Hepatocyte (in vitro differentiated cells): ENCODE results near the gene CCDC51. TPM values are rescaled to one million over a fixed set of nuclear protein-coding genes. Genes with fewer than 3 reads are reported as not detected.

ENCODE experiments used
- DNase-seq: peaks from one replicate; pipeline ENCODE4 v3.0.0-alpha.2; 2016; ENCODE audit warnings: low spot score
- H2AFZ ChIP-seq: fragments of 200-600 bp; sonication (generic); 2 replicates; pipeline ENCODE4 v1.6.0; 2016; ENCODE audit warnings: antibody characterized with exemption, mild to moderate bottlenecking
- H3K27ac ChIP-seq: fragments of 200-600 bp; sonication (generic); 2 replicates; pipeline ENCODE4 v1.5.1; 2016; ENCODE audit warnings: mild to moderate bottlenecking
- H3K27me3 ChIP-seq: fragments of 200-600 bp; sonication (generic); 2 replicates; pipeline ENCODE4 v1.6.1; 2016
- H3K36me3 ChIP-seq: fragments of 200-600 bp; sonication (generic); replicated peaks from 2 replicates; pipeline ENCODE4 v1.5.1; 2016; ENCODE audit warnings: low read depth; ENCODE audit not compliant: insufficient read depth
- H3K4me1 ChIP-seq: fragments of 200-600 bp; sonication (generic); 2 replicates; pipeline ENCODE4 v1.5.1; 2016; ENCODE audit warnings: mild to moderate bottlenecking, moderate library complexity; ENCODE audit not compliant: insufficient read depth
- H3K4me2 ChIP-seq: fragments of 200-600 bp; sonication (generic); 2 replicates; pipeline ENCODE4 v1.6.0; 2016
- H3K4me3 ChIP-seq: fragments of 200-600 bp; sonication (generic); 2 replicates; pipeline ENCODE4 v1.5.1; 2016; ENCODE audit warnings: mild to moderate bottlenecking
- H3K79me2 ChIP-seq: fragments of 200-600 bp; sonication (generic); 2 replicates; pipeline ENCODE4 v1.6.0; 2017; ENCODE audit warnings: mild to moderate bottlenecking
- H3K9me2 ChIP-seq: fragments of 200-600 bp; sonication (generic); replicated peaks from 2 replicates; pipeline ENCODE4 v1.6.0; 2017; ENCODE audit warnings: mild to moderate bottlenecking; ENCODE audit not compliant: insufficient read depth
- H3K9me3 ChIP-seq: fragments of 200-600 bp; sonication (generic); 2 replicates; pipeline ENCODE4 v1.5.1; 2016; ENCODE audit warnings: low read depth, mild to moderate bottlenecking
- H4K20me1 ChIP-seq: fragments of 200-600 bp; sonication (generic); 2 replicates; pipeline ENCODE4 v1.6.0; 2016; ENCODE audit warnings: mild to moderate bottlenecking; ENCODE audit not compliant: insufficient read depth, poor library complexity, severe bottlenecking
- CTCF ChIP-seq: fragments of 200-600 bp; sonication (generic); IDR thresholded peaks from 2 replicates; pipeline ENCODE4 v1.5.1; 2016; ENCODE audit warnings: antibody characterized with exemption, mild to moderate bottlenecking; ENCODE audit not compliant: poor library complexity
- EZH2 ChIP-seq: fragments of 200-600 bp; sonication (generic); IDR thresholded peaks from 2 replicates; pipeline ENCODE4 v1.6.1; 2016; ENCODE audit warnings: antibody characterized with exemption, mild to moderate bottlenecking, borderline replicate concordance
- EZH2phosphoT487 ChIP-seq: fragments of 200-600 bp; sonication (generic); IDR thresholded peaks from one replicate; pipeline ENCODE4 v1.6.1; 2018; ENCODE audit warnings: antibody characterized with exemption, mild to moderate bottlenecking, low read depth, moderate library complexity; ENCODE audit not compliant: unreplicated experiment, severe bottlenecking
- WGBS: methylation state at CpG from one replicate; pipeline ENCODE4 v1.1.6; 2016; ENCODE audit warnings: low lambda C conversion rate; ENCODE audit errors: missing lambda C conversion rate; 5-methylcytosine and 5-hydroxymethylcytosine counted together
- polyA plus RNA-seq: library from polyadenylated mRNA; unstranded; fragments of >200 nt; fragmentation: Nextera tagmentation; extraction: Ambion mirVana; gene quantifications from 2 replicates; pipeline ENCODE4 v1.2.1, GENCODE V29; 2016
- total RNA-seq: library from RNA; depleted of rRNA; stranded (reverse); fragments of >200 nt; gene quantifications from 2 replicates; pipeline ENCODE4 v1.2.3, GENCODE V29; 2014

Gene CCDC51
- total and polyA plus RNA-seq, 2 experiments from 2014 or later: 30.4 to 30.8 TPM

- Histone ChIP-seq H3K9me3 (no peaks in the 10 kb centered on the region), H4K20me1 (peaks cover 9% of the 10 kb centered on the region), H3K4me3 (no peak overlapping the region), H3K79me2 (peaks cover 22% of the 10 kb centered on the region), H2AFZ (no peak overlapping the region), H3K36me3 (no peaks in the 10 kb centered on the region), H3K4me2 (no peak overlapping the region), H3K27ac (no peak overlapping the region), H3K27me3 (no peaks in the 10 kb centered on the region), H3K9me2 (no peaks in the 10 kb centered on the region), H3K4me1 (no peaks in the 10 kb centered on the region)
- DNase-seq: no peak
- 95% methylated on average over 8 of the region's 9 CpGs for WGBS
- TF ChIP-seq EZH2phosphoT487 (no peak), EZH2 (no peak)
Measured at GRCh38 chr3:48418651-48419050, 21.3 kb downstream of the CCDC51 start.

GRCh38 chr3:48418140-48418539 is 21.8 kb downstream of the CCDC51 start:
- no peak for DNase-seq
- Histone ChIP-seq H3K27ac (no peak overlapping the region), H3K4me2 (no peak overlapping the region), H3K4me1 (no peaks in the 10 kb centered on the region), H3K36me3 (no peaks in the 10 kb centered on the region), H3K27me3 (no peaks in the 10 kb centered on the region), H2AFZ (no peak overlapping the region), H3K9me2 (no peaks in the 10 kb centered on the region), H3K4me3 (no peak overlapping the region), H3K79me2 (peaks cover 17% of the 10 kb centered on the region), H4K20me1 (peaks cover 7% of the 10 kb centered on the region), H3K9me3 (no peaks in the 10 kb centered on the region)
- WGBS: 96% methylated on average over 13 of the region's 17 CpGs
- TF ChIP-seq CTCF (no peak), EZH2phosphoT487 (no peak), EZH2 (no peak)

- Histone ChIP-seq H3K4me1 (no peaks in the 10 kb centered on the region), H3K9me3 (no peaks in the 10 kb centered on the region), H3K4me3 (no peak overlapping the region), H3K79me2 (peaks cover 11% of the 10 kb centered on the region), H4K20me1 (peaks cover 2% of the 10 kb centered on the region), H3K27me3 (no peaks in the 10 kb centered on the region), H3K36me3 (no peaks in the 10 kb centered on the region), H3K4me2 (no peak overlapping the region), H3K27ac (no peak overlapping the region), H3K9me2 (no peaks in the 10 kb centered on the region), H2AFZ (no peak overlapping the region)
- TF ChIP-seq EZH2: no peak
- TF ChIP-seq EZH2phosphoT487: no peak
- no peak for TF ChIP-seq CTCF
- 97% methylated on average over 14 of the region's 14 CpGs for WGBS
- no peak for DNase-seq
Measured at GRCh38 chr3:48417529-48418108, 22.3 kb downstream of the CCDC51 start.

- Histone ChIP-seq H4K20me1 (no peaks in the 10 kb centered on the region), H3K79me2 (peaks cover under 1% of the 10 kb centered on the region), H3K36me3 (no peaks in the 10 kb centered on the region), H3K27me3 (no peaks in the 10 kb centered on the region), H2AFZ (no peak overlapping the region), H3K4me1 (no peaks in the 10 kb centered on the region), H3K9me2 (no peaks in the 10 kb centered on the region), H3K4me2 (no peak overlapping the region), H3K9me3 (no peaks in the 10 kb centered on the region), H3K4me3 (no peak overlapping the region), H3K27ac (no peak overlapping the region)
- no peak for TF ChIP-seq EZH2
- no peak for TF ChIP-seq CTCF
- no peak for TF ChIP-seq EZH2phosphoT487
- WGBS: 96% methylated on average over 4 of the region's 4 CpGs
- no peak for DNase-seq
Measured at GRCh38 chr3:48416546-48416945, 23.4 kb downstream of the CCDC51 start.
